ENCODE results near the gene AHCTF1. TPM values are rescaled to one million over a fixed set of nuclear protein-coding genes. Genes with fewer than 3 reads are reported as not detected.

Gene AHCTF1, protein sequence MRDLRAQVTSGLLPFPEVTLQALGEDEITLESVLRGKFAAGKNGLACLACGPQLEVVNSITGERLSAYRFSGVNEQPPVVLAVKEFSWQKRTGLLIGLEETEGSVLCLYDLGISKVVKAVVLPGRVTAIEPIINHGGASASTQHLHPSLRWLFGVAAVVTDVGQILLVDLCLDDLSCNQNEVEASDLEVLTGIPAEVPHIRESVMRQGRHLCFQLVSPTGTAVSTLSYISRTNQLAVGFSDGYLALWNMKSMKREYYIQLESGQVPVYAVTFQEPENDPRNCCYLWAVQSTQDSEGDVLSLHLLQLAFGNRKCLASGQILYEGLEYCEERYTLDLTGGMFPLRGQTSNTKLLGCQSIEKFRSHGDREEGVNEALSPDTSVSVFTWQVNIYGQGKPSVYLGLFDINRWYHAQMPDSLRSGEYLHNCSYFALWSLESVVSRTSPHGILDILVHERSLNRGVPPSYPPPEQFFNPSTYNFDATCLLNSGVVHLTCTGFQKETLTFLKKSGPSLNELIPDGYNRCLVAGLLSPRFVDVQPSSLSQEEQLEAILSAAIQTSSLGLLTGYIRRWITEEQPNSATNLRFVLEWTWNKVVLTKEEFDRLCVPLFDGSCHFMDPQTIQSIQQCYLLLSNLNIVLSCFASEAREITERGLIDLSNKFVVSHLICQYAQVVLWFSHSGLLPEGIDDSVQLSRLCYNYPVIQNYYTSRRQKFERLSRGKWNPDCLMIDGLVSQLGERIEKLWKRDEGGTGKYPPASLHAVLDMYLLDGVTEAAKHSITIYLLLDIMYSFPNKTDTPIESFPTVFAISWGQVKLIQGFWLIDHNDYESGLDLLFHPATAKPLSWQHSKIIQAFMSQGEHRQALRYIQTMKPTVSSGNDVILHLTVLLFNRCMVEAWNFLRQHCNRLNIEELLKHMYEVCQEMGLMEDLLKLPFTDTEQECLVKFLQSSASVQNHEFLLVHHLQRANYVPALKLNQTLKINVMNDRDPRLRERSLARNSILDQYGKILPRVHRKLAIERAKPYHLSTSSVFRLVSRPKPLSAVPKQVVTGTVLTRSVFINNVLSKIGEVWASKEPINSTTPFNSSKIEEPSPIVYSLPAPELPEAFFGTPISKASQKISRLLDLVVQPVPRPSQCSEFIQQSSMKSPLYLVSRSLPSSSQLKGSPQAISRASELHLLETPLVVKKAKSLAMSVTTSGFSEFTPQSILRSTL (N-terminal part only)
- total RNA-seq: 47.9 and 56.5 TPM in 2 replicates

GRCh38 chr1:246931549-246932365 is at the start of gene AHCTF1:
Gene AHCTF1, minus strand, starts transcription at chr1:246931948. Its CDS starts 13,578 bp downstream, at chr1:246918370.
- intact Hi-C loops (cut with micrococcal nuclease): loop anchor here (1.0 to 10.0 kb wide), 9 partner anchors 39 to 1896 kb away; partner anchors contain the start of genes CNST, SCCPDH, SH3BP5L and TFB2M
- Mint-ChIP-seq H3K36me3 (ENCODE audit: low read depth) (peaks cover 27% of the 10 kb centered on the region), H3K27ac (peak within 1 kb of the TSS; percentile 96), H3K27me3 (peaks cover 4% of the 10 kb centered on the region), H3K4me1 (peaks cover 22% of the 10 kb centered on the region), H3K4me3 (peak within 1 kb of the TSS; percentile 94), H3K9me3 (no peaks in the 10 kb centered on the region)
- peak; percentile 98 for DNase-seq

DNA sequence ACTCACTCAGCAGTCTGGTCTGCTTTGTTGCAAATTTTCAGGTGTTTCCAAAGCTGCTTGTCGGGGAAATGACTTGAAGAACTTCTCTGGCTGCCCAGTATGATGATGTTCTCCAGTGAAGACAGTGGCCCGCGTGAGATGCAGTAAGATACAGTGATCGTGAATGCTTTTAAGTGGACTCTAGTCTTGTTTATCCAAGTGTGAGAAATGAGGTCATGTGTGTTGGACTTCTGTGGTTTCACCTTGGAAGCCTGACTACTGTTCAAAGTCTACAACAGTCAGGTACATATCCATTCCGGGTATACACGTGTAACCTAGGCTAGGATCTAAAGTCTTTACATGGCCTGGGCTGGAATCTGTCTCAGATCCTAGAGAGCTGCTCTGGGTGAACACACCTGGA is 47.0 kb upstream of the AHCTF1 start:
- Mint-ChIP-seq H3K27me3 (no peaks in the 10 kb centered on the region), H3K36me3 (ENCODE audit: low read depth) (no peaks in the 10 kb centered on the region), H3K27ac (no peak overlapping the region), H3K9me3 (peaks cover 17% of the 10 kb centered on the region), H3K4me3 (no peak overlapping the region), H3K4me1 (no peaks in the 10 kb centered on the region)
- intact Hi-C loops (cut with micrococcal nuclease): no loop called here
- DNase-seq: no peak

GRCh38 chr1:246978281-246978680 is 46.5 kb upstream of the AHCTF1 start:
- no peak for DNase-seq
- Mint-ChIP-seq H3K27ac (no peak overlapping the region), H3K4me3 (no peak overlapping the region), H3K9me3 (peaks cover 17% of the 10 kb centered on the region), H3K27me3 (no peaks in the 10 kb centered on the region), H3K36me3 (ENCODE audit: low read depth) (no peaks in the 10 kb centered on the region), H3K4me1 (no peaks in the 10 kb centered on the region)
- intact Hi-C loops (cut with micrococcal nuclease): no loop called here

- H3K36me3 Mint-ChIP-seq (ENCODE audit: low read depth): no peaks in the 10 kb centered on the region
- no peak for DNase-seq
- H3K27ac Mint-ChIP-seq: no peak overlapping the region
- intact Hi-C loops (cut with micrococcal nuclease): loop anchor here (2.0 kb wide), 1 partner anchor 283 kb away; no protein-coding TSS in a partner anchor
- H3K4me3 Mint-ChIP-seq: no peak overlapping the region
- H3K4me1 Mint-ChIP-seq: no peaks in the 10 kb centered on the region
- H3K27me3 Mint-ChIP-seq: no peaks in the 10 kb centered on the region
- peaks cover 17% of the 10 kb centered on the region for H3K9me3 Mint-ChIP-seq
Measured at GRCh38 chr1:246971969-246972368, 40.2 kb upstream of the AHCTF1 start.

DNA sequence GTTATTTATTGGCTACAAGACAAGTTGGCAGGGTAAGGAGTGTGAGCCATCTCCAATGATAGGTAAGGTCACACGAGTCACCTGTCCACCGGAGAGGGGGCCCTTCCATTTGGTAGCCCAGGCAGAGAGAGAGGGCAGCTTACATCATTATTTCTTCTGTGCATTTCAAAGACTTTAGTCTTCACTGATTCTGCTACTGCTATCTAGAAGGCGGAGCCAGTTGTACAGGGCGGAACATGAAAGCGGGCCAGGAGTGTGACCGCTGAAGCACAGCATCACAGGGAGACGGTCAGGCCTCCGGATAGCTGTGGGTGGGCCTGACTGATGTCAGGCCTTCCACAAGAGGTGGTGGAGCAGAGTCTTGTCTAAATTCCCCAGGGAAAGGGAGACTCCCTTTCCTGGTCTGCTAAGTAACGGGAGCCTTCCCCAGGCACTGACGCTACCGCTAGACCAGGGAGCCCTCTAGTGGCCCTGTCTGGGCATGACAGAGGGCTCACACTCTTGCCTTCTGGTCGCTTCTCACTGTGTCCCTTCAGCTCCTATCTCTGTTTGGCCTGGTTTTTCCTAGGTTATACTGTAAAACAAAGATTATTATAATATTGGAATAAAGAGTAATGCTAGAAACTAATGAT is 39.5 kb upstream of the AHCTF1 start:
- Mint-ChIP-seq H3K27me3 (no peaks in the 10 kb centered on the region), H3K36me3 (ENCODE audit: low read depth) (no peaks in the 10 kb centered on the region), H3K4me1 (no peaks in the 10 kb centered on the region), H3K4me3 (no peak overlapping the region), H3K9me3 (peaks cover 18% of the 10 kb centered on the region), H3K27ac (no peak overlapping the region)
- intact Hi-C loops (cut with micrococcal nuclease): loop anchor here (2.0 kb wide), 1 partner anchor 282 kb away; no protein-coding TSS in a partner anchor
- peak; percentile 84 for DNase-seq

- H3K27me3 Mint-ChIP-seq: no peaks in the 10 kb centered on the region
- no peak overlapping the region for H3K27ac Mint-ChIP-seq
- peaks cover 21% of the 10 kb centered on the region for H3K9me3 Mint-ChIP-seq
- no peaks in the 10 kb centered on the region for H3K36me3 Mint-ChIP-seq (ENCODE audit: low read depth)
- no peaks in the 10 kb centered on the region for H3K4me1 Mint-ChIP-seq
- no peak overlapping the region for H3K4me3 Mint-ChIP-seq
- DNase-seq: no peak
- intact Hi-C loops (cut with micrococcal nuclease): loop anchor here (2.0 kb wide), 1 partner anchor 281 kb away; no protein-coding TSS in a partner anchor
Measured at GRCh38 chr1:246969621-246970020, 37.9 kb upstream of the AHCTF1 start.

- Mint-ChIP-seq H3K4me3 (no peak overlapping the region), H3K36me3 (ENCODE audit: low read depth) (no peaks in the 10 kb centered on the region), H3K27ac (no peak overlapping the region), H3K27me3 (no peaks in the 10 kb centered on the region), H3K9me3 (peaks cover 28% of the 10 kb centered on the region), H3K4me1 (no peaks in the 10 kb centered on the region)
- DNase-seq: no peak
- intact Hi-C loops (cut with micrococcal nuclease): no loop called here
Measured at GRCh38 chr1:246966502-246966901, 34.8 kb upstream of the AHCTF1 start.

DNA sequence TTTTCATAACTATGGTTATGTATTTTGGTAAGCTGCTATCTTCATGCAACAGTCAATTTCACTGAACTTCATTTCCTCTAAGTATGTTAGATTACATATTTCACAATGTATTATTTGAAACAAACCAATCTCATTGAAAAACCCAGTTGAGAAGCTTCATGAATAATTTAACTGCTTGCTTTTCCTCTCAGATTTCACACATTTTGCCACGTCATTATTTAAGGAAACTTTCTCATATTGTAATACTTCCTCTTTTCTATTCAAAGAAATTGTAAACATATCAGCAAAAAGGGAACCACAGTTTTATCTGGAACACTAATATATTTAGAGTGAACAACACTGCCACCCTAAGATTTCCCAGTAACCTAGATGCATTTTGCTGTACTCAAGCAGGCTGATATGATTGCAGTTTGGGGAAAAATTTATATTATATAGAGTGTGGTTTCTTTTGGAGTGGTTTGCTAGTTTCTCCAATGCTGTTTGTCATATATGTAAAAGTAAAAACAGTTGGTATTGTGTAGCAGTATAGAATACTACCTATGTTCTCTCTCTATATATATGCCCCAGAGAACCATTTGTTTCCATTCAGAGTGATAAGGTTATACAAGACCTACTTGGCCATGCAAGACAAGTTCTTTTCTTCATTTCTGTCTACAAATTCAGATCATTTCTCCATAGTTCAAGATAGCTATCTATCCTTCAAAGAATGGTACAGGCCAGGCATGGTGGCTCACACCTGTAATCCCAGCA is 28.4 kb upstream of the AHCTF1 start:
- no peaks in the 10 kb centered on the region for H3K36me3 Mint-ChIP-seq (ENCODE audit: low read depth)
- no peak overlapping the region for H3K27ac Mint-ChIP-seq
- intact Hi-C loops (cut with micrococcal nuclease): no loop called here
- no peak overlapping the region for H3K4me3 Mint-ChIP-seq
- H3K27me3 Mint-ChIP-seq: no peaks in the 10 kb centered on the region
- peaks cover 12% of the 10 kb centered on the region for H3K9me3 Mint-ChIP-seq
- peaks cover 3% of the 10 kb centered on the region for H3K4me1 Mint-ChIP-seq
- DNase-seq: no peak

GRCh38 chr1:246954126-246954525 is 22.4 kb upstream of the AHCTF1 start:
- Mint-ChIP-seq H3K4me1 (no peaks in the 10 kb centered on the region), H3K4me3 (no peak overlapping the region), H3K36me3 (ENCODE audit: low read depth) (no peaks in the 10 kb centered on the region), H3K9me3 (peaks cover 8% of the 10 kb centered on the region), H3K27ac (no peak overlapping the region), H3K27me3 (no peaks in the 10 kb centered on the region)
- DNase-seq: no peak
- intact Hi-C loops (cut with micrococcal nuclease): no loop called here

DNA sequence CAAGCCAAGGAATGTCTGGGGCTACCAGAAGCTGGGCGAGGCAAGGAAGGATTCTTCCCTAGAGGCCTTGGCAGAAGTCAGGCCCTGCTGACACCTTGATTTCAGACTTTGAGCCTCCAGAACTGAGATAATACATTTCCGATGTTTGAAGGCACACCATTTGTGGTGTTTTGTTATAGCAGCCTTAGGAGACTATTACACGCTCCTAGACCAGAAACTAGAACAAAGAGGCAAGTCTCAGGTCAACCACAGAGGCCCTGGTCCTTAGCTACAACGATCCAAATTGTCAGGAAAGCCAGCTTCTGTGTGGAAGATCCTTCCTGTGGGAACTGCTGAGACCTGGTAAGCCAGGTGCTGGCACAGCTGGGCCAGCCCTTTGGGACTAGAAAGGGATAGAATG is 19.7 kb upstream of the AHCTF1 start:
- intact Hi-C loops (cut with micrococcal nuclease): no loop called here
- no peak overlapping the region for H3K27ac Mint-ChIP-seq
- no peaks in the 10 kb centered on the region for H3K36me3 Mint-ChIP-seq (ENCODE audit: low read depth)
- no peaks in the 10 kb centered on the region for H3K4me1 Mint-ChIP-seq
- H3K27me3 Mint-ChIP-seq: no peaks in the 10 kb centered on the region
- no peak overlapping the region for H3K4me3 Mint-ChIP-seq
- no peak for DNase-seq
- peaks cover 3% of the 10 kb centered on the region for H3K9me3 Mint-ChIP-seq

GRCh38 chr1:246949956-246950355 is 18.2 kb upstream of the AHCTF1 start:
- no peak overlapping the region for H3K27ac Mint-ChIP-seq
- no peaks in the 10 kb centered on the region for H3K4me1 Mint-ChIP-seq
- H3K9me3 Mint-ChIP-seq: peaks cover 3% of the 10 kb centered on the region
- DNase-seq: no peak
- H3K36me3 Mint-ChIP-seq (ENCODE audit: low read depth): no peaks in the 10 kb centered on the region
- H3K27me3 Mint-ChIP-seq: no peaks in the 10 kb centered on the region
- intact Hi-C loops (cut with micrococcal nuclease): no loop called here
- no peak overlapping the region for H3K4me3 Mint-ChIP-seq

DNA sequence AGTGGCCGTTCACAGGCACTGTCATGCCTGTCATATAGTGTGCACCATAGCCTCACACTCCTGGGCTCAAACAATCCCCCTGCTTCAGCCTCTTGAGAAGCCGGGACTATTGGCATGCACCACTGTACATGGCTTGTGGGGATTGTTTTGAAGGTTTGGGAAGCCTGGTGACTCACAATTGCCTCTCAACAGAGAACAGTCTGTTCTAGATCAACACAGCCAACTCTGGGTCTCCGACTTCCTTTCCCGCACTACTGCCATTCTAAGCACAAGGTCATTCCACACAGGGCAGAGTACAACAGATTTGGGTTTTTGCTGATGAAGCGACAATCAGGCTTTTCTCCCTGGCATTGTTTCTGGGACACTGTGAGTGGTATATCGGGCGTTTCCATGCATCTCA is 15.5 kb upstream of the AHCTF1 start:
- Mint-ChIP-seq H3K27me3 (no peaks in the 10 kb centered on the region), H3K27ac (no peak overlapping the region), H3K4me1 (no peaks in the 10 kb centered on the region), H3K9me3 (peaks cover 3% of the 10 kb centered on the region), H3K36me3 (ENCODE audit: low read depth) (no peaks in the 10 kb centered on the region), H3K4me3 (no peak overlapping the region)
- intact Hi-C loops (cut with micrococcal nuclease): no loop called here
- DNase-seq: no peak

Data from activated CD4-positive, alpha-beta T cell treated with anti-CD3 and anti-CD28 coated beads, Interleukin-2, amount 10 ng/mL, durations not matched to agents 24 days and 14 days (primary cell).